IMR-90 (cell line): ENCODE measurements around the gene SLC39A11. TPM values are rescaled to one million over a fixed set of nuclear protein-coding genes. Genes with fewer than 3 reads are reported as not detected.

Experiments
- ATAC-seq: fragments of 200-7000 bp; cut with Tn5 transposase; 2 replicates; pipeline ENCODE4 v1.9.1; 2020; ENCODE audit warnings: low read depth, mild to moderate bottlenecking, moderate library complexity
- BruUV-seq: library from RNA; stranded (reverse); fragments of 400-500 nt; replicated peaks from 2 replicates; lab custom pipeline; 2021; lab: Mats Ljungman, UMichigan
- CTCF ChIA-PET: fragments of 300-600 bp; formaldehyde crosslinking; extraction: SDS; loops from one replicate; lab custom pipeline; 2021; ENCODE audit warnings: antibody characterized with exemption; lab: Yijun Ruan, JAX
- POLR2A ChIA-PET: fragments of 300-600 bp; sonication (Branson Sonifier 250); formaldehyde crosslinking; loops from one replicate; lab custom pipeline; 2022; ENCODE audit warnings: antibody characterized with exemption; ENCODE audit not compliant: unreplicated experiment; lab: Charles Lee
- DNase-seq: peaks from one replicate; pipeline ENCODE4 v3.0.0; 2013
- H2AFZ ChIP-seq: replicated peaks from 2 replicates; pipeline ENCODE3; 2013; ENCODE audit warnings: low read length, mild to moderate bottlenecking; ENCODE audit not compliant: poor library complexity
- H2AK5ac ChIP-seq: 2 replicates; pipeline ENCODE4 v1.6.1; 2013; ENCODE audit warnings: low read depth, low read length, inconsistent platforms
- H2AK9ac ChIP-seq: replicated peaks from 2 replicates; pipeline ENCODE3; 2013; ENCODE audit warnings: mild to moderate bottlenecking, low read depth, low read length, moderate library complexity; ENCODE audit not compliant: poor library complexity
- H2BK120ac ChIP-seq: 2 replicates; pipeline ENCODE4 v1.6.1; 2013; ENCODE audit warnings: low read depth, low read length, inconsistent platforms
- H2BK15ac ChIP-seq: 3 replicates; pipeline ENCODE4 v1.6.1; 2013; ENCODE audit warnings: low read depth, low read length, inconsistent platforms
- H2BK20ac ChIP-seq: 2 replicates; pipeline ENCODE4 v1.6.1; 2013; ENCODE audit warnings: low read depth, mild to moderate bottlenecking, inconsistent platforms, low read length, moderate library complexity
- H2BK5ac ChIP-seq: 2 replicates; pipeline ENCODE4 v1.6.1; 2013; ENCODE audit warnings: mild to moderate bottlenecking, low read depth, low read length, inconsistent platforms; ENCODE audit not compliant: poor library complexity, severe bottlenecking
- H3K14ac ChIP-seq: replicated peaks from 2 replicates; pipeline ENCODE4 v1.6.1; 2013; ENCODE audit warnings: low read depth, low read length, inconsistent platforms
- H3K18ac ChIP-seq: 2 replicates; pipeline ENCODE4 v1.6.1; 2013; ENCODE audit warnings: low read depth, low read length, control low read depth
- H3K23ac ChIP-seq: 2 replicates; pipeline ENCODE4 v1.6.1; 2013; ENCODE audit warnings: low read depth, low read length, inconsistent platforms
- H3K27ac ChIP-seq: 2 replicates; pipeline ENCODE4 v1.5.1; 2013; ENCODE audit warnings: mild to moderate bottlenecking, control low read depth, low read length; ENCODE audit not compliant: insufficient read depth
- H3K27me3 ChIP-seq: 2 replicates; pipeline ENCODE4 v1.6.1; 2013; ENCODE audit warnings: low read length; ENCODE audit not compliant: control insufficient read depth, insufficient read depth
- H3K36me3 ChIP-seq: 2 replicates; pipeline ENCODE4 v1.6.1; 2013; ENCODE audit warnings: low read length, mixed read lengths; ENCODE audit not compliant: control insufficient read depth, insufficient read depth
- H3K4ac ChIP-seq: 2 replicates; pipeline ENCODE4 v1.6.1; 2013; ENCODE audit warnings: low read depth, low read length, inconsistent platforms
- H3K4me1 ChIP-seq: 2 replicates; pipeline ENCODE4 v1.6.1; 2013; ENCODE audit warnings: low read length, mixed read lengths; ENCODE audit not compliant: control insufficient read depth, insufficient read depth
- H3K4me2 ChIP-seq: 2 replicates; pipeline ENCODE4 v1.6.1; 2013; ENCODE audit warnings: low read depth, mild to moderate bottlenecking, control low read depth, low read length, moderate library complexity
- H3K4me3 ChIP-seq: 2 replicates; pipeline ENCODE4 v1.5.1; 2013; ENCODE audit warnings: low read depth, mild to moderate bottlenecking, control low read depth, low read length, moderate library complexity; ENCODE audit not compliant: insufficient read depth
- H3K56ac ChIP-seq: 2 replicates; pipeline ENCODE4 v1.6.1; 2013; ENCODE audit warnings: low read length, inconsistent platforms; ENCODE audit not compliant: insufficient read depth; ENCODE audit errors: extremely low read depth
- H3K79me1 ChIP-seq, 2 experiments: 2 replicates each; pipeline ENCODE4 v1.6.1; 2013; ENCODE audit warnings: low read length in 2 of 2, inconsistent platforms in 1 of 2, low read depth in 1 of 2
- H3K9ac ChIP-seq: 2 replicates; pipeline ENCODE4 v1.6.1; 2013; ENCODE audit warnings: low read depth, low read length, control low read depth
- H3K9me1 ChIP-seq: 2 replicates; pipeline ENCODE4 v1.6.1; 2013; ENCODE audit warnings: low read length, inconsistent platforms; ENCODE audit not compliant: insufficient read depth
- H3K9me3 ChIP-seq: 2 replicates; pipeline ENCODE4 v1.6.1; 2013; ENCODE audit warnings: low read length; ENCODE audit not compliant: control insufficient read depth, insufficient read depth
- H4K20me1 ChIP-seq: 2 replicates; pipeline ENCODE4 v1.6.1; 2013; ENCODE audit warnings: low read length, inconsistent platforms; ENCODE audit not compliant: insufficient read depth
- H4K5ac ChIP-seq: 2 replicates; pipeline ENCODE4 v1.6.1; 2013; ENCODE audit warnings: mild to moderate bottlenecking, low read depth, low read length, control low read depth
- H4K8ac ChIP-seq, 2 experiments: 2 replicates each; pipeline ENCODE4 v1.6.1; 2013; ENCODE audit warnings: low read depth in 2 of 2, low read length in 2 of 2, control low read depth in 1 of 2, inconsistent platforms in 1 of 2
- H4K91ac ChIP-seq: 2 replicates; pipeline ENCODE4 v1.6.1; 2013; ENCODE audit warnings: low read depth, low read length, inconsistent platforms; ENCODE audit not compliant: insufficient read depth
- BHLHE40 ChIP-seq: fragments of 150-350 bp; IDR thresholded peaks from 2 replicates; pipeline ENCODE4 v1.6.1; 2016; ENCODE audit warnings: mild to moderate bottlenecking, low read depth, low read length
- CEBPB ChIP-seq: IDR thresholded peaks from 2 replicates; pipeline ENCODE4 v1.6.1; 2012; ENCODE audit warnings: low read depth, low read length, improper control_type of control experiment
- CHD1 ChIP-seq: IDR thresholded peaks from 2 replicates; pipeline ENCODE4 v1.6.1; 2012; ENCODE audit warnings: low read depth, low read length, improper control_type of control experiment
- MAFK ChIP-seq: IDR thresholded peaks from 2 replicates; pipeline ENCODE4 v1.6.1; 2012; ENCODE audit warnings: low read depth, low read length, improper control_type of control experiment
- MAZ ChIP-seq: IDR thresholded peaks from 2 replicates; pipeline ENCODE4 v1.6.1; 2012; ENCODE audit warnings: low read depth, mild to moderate bottlenecking, low read length, improper control_type of control experiment, moderate library complexity, borderline replicate concordance
- NFE2L2 ChIP-seq: fragments of 150-350 bp; IDR thresholded peaks from 2 replicates; pipeline ENCODE4 v1.6.1; 2016; ENCODE audit warnings: low read depth, mild to moderate bottlenecking, low read length
- POLR2A ChIP-seq: IDR thresholded peaks from 2 replicates; pipeline ENCODE4 v1.6.1; 2012; ENCODE audit warnings: mild to moderate bottlenecking, low read depth, low read length
- RAD21 ChIP-seq: IDR thresholded peaks from 2 replicates; pipeline ENCODE4 v1.6.1; 2012; ENCODE audit warnings: low read length, improper control_type of control experiment
- RCOR1 ChIP-seq: IDR thresholded peaks from 2 replicates; pipeline ENCODE4 v1.6.1; 2012; ENCODE audit warnings: mild to moderate bottlenecking, low read length, improper control_type of control experiment; ENCODE audit not compliant: insufficient replicate concordance
- RFX5 ChIP-seq: IDR thresholded peaks from 2 replicates; pipeline ENCODE4 v1.8.0; 2012; ENCODE audit warnings: low read depth, mild to moderate bottlenecking, low read length, moderate library complexity
- SMC3 ChIP-seq: fragments of 150-350 bp; IDR thresholded peaks from 2 replicates; pipeline ENCODE4 v1.6.1; 2016; ENCODE audit warnings: low read depth, mild to moderate bottlenecking, antibody characterized with exemption, low read length, moderate library complexity
- USF2 ChIP-seq: fragments of 150-350 bp; IDR thresholded peaks from 2 replicates; pipeline ENCODE4 v1.6.1; 2017; ENCODE audit warnings: mild to moderate bottlenecking, antibody characterized with exemption, low read length, low read depth
- WGBS, 2 experiments: methylation state at CpG; one replicate each; pipeline versions ENCODE4 v1.1.5 to v1.1.7; 2013; ENCODE audit warnings: missing lambda C conversion rate in 2 of 2; ENCODE audit not compliant: insufficient read length in 1 of 2; ENCODE audit errors: extremely low coverage in 2 of 2; 5-methylcytosine and 5-hydroxymethylcytosine counted together
- dilution Hi-C: fragments of 300-500 bp; cut with HindIII; formaldehyde crosslinking; loops from one replicate; pipeline ENCODE4 v1.14.3; 2018; ENCODE audit warnings: low sequenced_read_pairs; ENCODE audit not compliant: unreplicated experiment
- in situ Hi-C: fragments of 300-500 bp; cut with MboI; formaldehyde crosslinking; loops from 3 replicates; pipeline ENCODE4 v1.14.3; 2019; ENCODE audit warnings: low sequenced_read_pairs, inconsistent platforms, mixed read lengths
- intact Hi-C: fragments of 100-400 bp; cut with micrococcal nuclease; formaldehyde crosslinking; loops from 2 replicates; pipeline ENCODE4 v1.10.0; 2022
- polyA plus RNA-seq, 3 experiments: library from polyadenylated mRNA; depleted of rRNA; stranded (reverse); fragments of >200 nt; gene quantifications; 2 replicates each; pipeline ENCODE4 v1.2.3, GENCODE V29; 2012; ENCODE audit warnings: low replicate concordance in 1 of 3
- total RNA-seq: library from RNA; depleted of rRNA; stranded (reverse); fragments of >200 nt; gene quantifications from 2 replicates; pipeline ENCODE4 v1.2.3, GENCODE V29; 2012
- TF ChIP-seq, protein P1 (sequence below): fragments of 150-350 bp; IDR thresholded peaks from 2 replicates; pipeline ENCODE4 v1.6.1; 2016; ENCODE audit warnings: low read depth, mild to moderate bottlenecking, low read length, moderate library complexity, borderline replicate concordance
- TF ChIP-seq, protein P2 (sequence below): conservative IDR thresholded peaks from 2 replicates; pipeline ENCODE4 v1.5.1; 2012; ENCODE audit warnings: mild to moderate bottlenecking, low read depth, low read length, improper control_type of control experiment

Gene SLC39A11
- total and polyA plus RNA-seq, 2 of the 4 experiments (the other 2 are of a cell fraction), result 8.8 to 14.3 TPM

DNA sequence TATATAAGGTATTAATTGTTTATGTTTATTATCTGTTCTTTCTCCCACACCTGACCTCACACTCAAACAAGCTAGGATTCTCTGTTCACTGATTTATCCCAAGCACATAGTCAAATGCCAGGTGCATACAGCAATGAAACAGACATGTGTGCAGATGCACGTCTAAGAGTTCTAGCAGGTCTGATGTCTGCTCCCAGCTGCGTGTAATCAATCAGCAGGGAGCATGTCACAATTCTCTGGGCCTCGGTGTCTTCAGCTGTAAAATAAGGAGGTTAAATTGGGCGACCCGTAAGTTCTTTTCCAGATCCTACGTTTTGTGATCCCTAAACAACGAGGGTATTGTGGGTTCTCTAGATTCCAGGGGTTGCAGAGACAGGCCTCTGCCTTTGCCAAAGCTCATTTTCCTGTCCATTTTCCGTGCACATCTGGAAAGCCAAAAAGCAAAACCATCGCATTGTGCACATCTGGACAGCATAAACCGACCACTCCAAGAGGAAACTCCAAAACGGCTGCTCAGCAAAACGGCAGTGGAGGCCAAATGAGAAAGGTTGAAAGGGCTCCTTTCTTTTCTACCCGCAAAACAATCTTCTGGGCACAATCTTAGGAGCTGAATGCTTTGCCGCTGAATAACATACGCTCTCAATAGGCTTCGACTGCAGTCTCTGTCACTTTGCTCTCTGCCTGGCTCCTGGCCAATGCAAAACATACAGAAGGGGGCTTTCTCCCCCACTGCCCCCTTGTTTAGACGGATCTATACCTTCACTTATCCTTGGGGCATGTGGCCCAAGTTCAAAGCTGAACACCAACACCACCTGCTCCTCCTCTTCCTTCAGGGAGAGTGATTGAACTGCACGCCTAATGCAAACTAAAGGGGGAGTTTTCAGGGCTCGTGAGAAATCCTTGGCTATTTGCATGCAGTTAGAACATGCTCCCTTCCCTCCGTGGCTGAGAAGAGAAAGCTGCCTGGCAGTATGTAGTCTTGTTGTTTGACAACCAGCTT is 426.3 kb downstream of the SLC39A11 start:
- Histone ChIP-seq H2AK9ac (peak overlapping the region; percentile 12), H2AK5ac (no peak overlapping the region), H4K5ac (no peak overlapping the region), H3K4ac (no peak overlapping the region), H3K18ac (no peak overlapping the region), H3K79me1 (no peaks in the 10 kb centered on the region), H3K9me3 (no peaks in the 10 kb centered on the region), H3K27ac (no peak overlapping the region), H3K36me3 (no peaks in the 10 kb centered on the region), H3K23ac (peak overlapping the region; percentile 17; the same call in 1 of the 2 replicates), H3K4me1 (peaks cover 3% of the 10 kb centered on the region; the same call in 1 of the 2 replicates), H4K91ac (no peak overlapping the region), H2BK20ac (no peak overlapping the region), H2BK120ac (no peak overlapping the region), H3K9ac (no peak overlapping the region), H3K9me1 (no peaks in the 10 kb centered on the region), H2BK15ac (no peak overlapping the region), H3K14ac (no peak overlapping the region), H4K20me1 (no peaks in the 10 kb centered on the region), H3K27me3 (no peaks in the 10 kb centered on the region), H3K4me3 (no peak overlapping the region), H4K8ac (no peak overlapping the region), H3K56ac (no peak overlapping the region), H3K4me2 (peak overlapping the region; percentile 13; the same call in 1 of the 2 replicates), H2AFZ (peak overlapping the region; percentile 61), H2BK5ac (no peak overlapping the region)
- in situ Hi-C loops, result no loop called here
- ATAC-seq, result peak; percentile 61
- CTCF ChIA-PET, result interaction anchor here (1.0 to 1.1 kb wide), 2 partner anchors 63 to 109 kb away, joined by 3 to 4 read pairs; no protein-coding TSS in a partner anchor
- dilution Hi-C loops, result no loop called here
- POLR2A ChIA-PET, result no interaction called here
- intact Hi-C loops, result no loop called here
- no TSS peak for BruUV-seq
- no peak for TF ChIP-seq RAD21
- TF ChIP-seq, protein P1, sequence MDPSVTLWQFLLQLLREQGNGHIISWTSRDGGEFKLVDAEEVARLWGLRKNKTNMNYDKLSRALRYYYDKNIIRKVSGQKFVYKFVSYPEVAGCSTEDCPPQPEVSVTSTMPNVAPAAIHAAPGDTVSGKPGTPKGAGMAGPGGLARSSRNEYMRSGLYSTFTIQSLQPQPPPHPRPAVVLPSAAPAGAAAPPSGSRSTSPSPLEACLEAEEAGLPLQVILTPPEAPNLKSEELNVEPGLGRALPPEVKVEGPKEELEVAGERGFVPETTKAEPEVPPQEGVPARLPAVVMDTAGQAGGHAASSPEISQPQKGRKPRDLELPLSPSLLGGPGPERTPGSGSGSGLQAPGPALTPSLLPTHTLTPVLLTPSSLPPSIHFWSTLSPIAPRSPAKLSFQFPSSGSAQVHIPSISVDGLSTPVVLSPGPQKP, result no peak
- TF ChIP-seq USF2, result no peak
- TF ChIP-seq SMC3, result no peak
- TF ChIP-seq MAZ, result no peak
- TF ChIP-seq POLR2A, result no peak
- no peak for TF ChIP-seq CEBPB
- no peak for TF ChIP-seq RFX5
- no peak for TF ChIP-seq BHLHE40
- TF ChIP-seq MAFK, result no peak
- TF ChIP-seq NFE2L2, result no peak
- TF ChIP-seq, protein P2, sequence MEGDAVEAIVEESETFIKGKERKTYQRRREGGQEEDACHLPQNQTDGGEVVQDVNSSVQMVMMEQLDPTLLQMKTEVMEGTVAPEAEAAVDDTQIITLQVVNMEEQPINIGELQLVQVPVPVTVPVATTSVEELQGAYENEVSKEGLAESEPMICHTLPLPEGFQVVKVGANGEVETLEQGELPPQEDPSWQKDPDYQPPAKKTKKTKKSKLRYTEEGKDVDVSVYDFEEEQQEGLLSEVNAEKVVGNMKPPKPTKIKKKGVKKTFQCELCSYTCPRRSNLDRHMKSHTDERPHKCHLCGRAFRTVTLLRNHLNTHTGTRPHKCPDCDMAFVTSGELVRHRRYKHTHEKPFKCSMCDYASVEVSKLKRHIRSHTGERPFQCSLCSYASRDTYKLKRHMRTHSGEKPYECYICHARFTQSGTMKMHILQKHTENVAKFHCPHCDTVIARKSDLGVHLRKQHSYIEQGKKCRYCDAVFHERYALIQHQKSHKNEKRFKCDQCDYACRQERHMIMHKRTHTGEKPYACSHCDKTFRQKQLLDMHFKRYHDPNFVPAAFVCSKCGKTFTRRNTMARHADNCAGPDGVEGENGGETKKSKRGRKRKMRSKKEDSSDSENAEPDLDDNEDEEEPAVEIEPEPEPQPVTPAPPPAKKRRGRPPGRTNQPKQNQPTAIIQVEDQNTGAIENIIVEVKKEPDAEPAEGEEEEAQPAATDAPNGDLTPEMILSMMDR, result no peak
- TF ChIP-seq RCOR1, result no peak
- no peak for TF ChIP-seq CHD1
- 53% methylated on average over 8 of the region's 20 CpGs; no CpG with 5 or more reads in 1 of the 2 experiments for WGBS, 2 experiments
- DNase-seq, result peak; percentile 44
